Measurements from ENCODE around the gene NT5E. TPM values are rescaled to one million over a fixed set of nuclear protein-coding genes. Genes with fewer than 3 reads are reported as not detected.

The NT5E gene
- total RNA-seq, 2 experiments from 2014 or later: not detected

DNA sequence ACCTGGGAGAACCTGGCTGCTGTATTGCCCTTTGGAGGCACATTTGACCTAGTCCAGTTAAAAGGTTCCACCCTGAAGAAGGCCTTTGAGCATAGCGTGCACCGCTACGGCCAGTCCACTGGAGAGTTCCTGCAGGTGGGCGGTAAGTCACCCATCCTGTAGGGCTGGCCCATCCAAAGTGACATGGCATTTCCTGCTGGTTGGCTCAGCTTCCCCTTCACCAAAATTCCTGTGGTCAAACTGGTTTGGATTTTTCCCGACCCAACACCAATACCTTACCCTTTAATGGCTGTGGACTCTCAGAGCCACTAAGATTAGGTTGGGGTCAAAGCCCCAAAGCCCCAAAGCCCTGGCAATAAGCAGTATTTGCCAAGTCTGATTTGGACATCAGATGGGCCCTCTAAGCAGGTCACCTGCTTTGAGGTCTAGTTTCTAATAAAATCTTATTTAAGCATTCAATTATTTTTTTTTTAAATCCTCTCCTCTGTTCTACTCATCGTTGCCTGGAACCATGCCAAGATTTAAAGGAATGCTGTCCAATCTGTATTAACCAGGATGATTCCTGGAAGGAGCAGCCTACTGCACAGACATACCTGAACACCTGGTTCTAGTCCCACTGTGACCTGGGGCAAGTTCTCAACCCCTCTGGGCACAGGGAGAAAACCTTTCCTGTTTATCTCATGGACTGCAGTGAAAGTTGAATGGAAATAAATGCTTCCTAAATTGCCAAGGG lies 40.8 kb downstream of the NT5E start:
- no peaks in the 10 kb centered on the region for H3K79me2 ChIP-seq (ENCODE audit: insufficient read depth, low read depth, low read length)
- ChIA-PET CTCF (ENCODE audit: unreplicated experiment) (interaction anchor here (0.5 kb wide), 1 partner anchor 396 kb away, joined by 3 read pairs; no protein-coding TSS in a partner anchor), POLR2A (interaction anchor here (0.8 kb wide), 1 partner anchor 32 kb away, joined by 3 read pairs; no protein-coding TSS in a partner anchor)
- TF ChIP-seq CTCF (conservative IDR thresholded peaks at IDR 0.05; ENCODE audit: low read length): no peak
- no peak for TF ChIP-seq EZH2phosphoT487 (IDR thresholded peaks at IDR 0.05; ENCODE audit: borderline replicate concordance, low read depth, low read length)
- H3K4me2 ChIP-seq (ENCODE audit: low read length): no peak overlapping the region
- no peak overlapping the region for H3K27ac ChIP-seq (ENCODE audit: low read depth, low read length, poor library complexity, severe bottlenecking)
- no peaks in the 10 kb centered on the region for H3K36me3 ChIP-seq (ENCODE audit: insufficient read depth, low read length)
- no peaks in the 10 kb centered on the region for H4K20me1 ChIP-seq (ENCODE audit: insufficient read depth, low read length)
- H3K9me3 ChIP-seq (ENCODE audit: low read length): no peaks in the 10 kb centered on the region
- no TSS peak for BruUV-seq (replicated peaks)
- intact Hi-C loops (cut with micrococcal nuclease; ENCODE audit: unreplicated experiment): no loop called here
- H2AFZ ChIP-seq (ENCODE audit: low read length): no peak overlapping the region
- H3K4me1 ChIP-seq (ENCODE audit: insufficient read depth, low read length, poor library complexity, severe bottlenecking): no peaks in the 10 kb centered on the region
- DNase-seq (ENCODE audit: low spot score): no peak
- no peaks in the 10 kb centered on the region for H3K9me2 ChIP-seq (ENCODE audit: insufficient read depth, low read length)
- no peak overlapping the region for H3K4me3 ChIP-seq (ENCODE audit: low read depth, low read length, poor library complexity, severe bottlenecking)

- Histone ChIP-seq H3K36me3 (ENCODE audit: insufficient read depth, low read length) (no peaks in the 10 kb centered on the region), H3K27ac (ENCODE audit: low read depth, low read length, poor library complexity, severe bottlenecking) (no peak overlapping the region), H3K4me1 (ENCODE audit: insufficient read depth, low read length, poor library complexity, severe bottlenecking) (no peaks in the 10 kb centered on the region), H3K9me2 (ENCODE audit: insufficient read depth, low read length) (no peaks in the 10 kb centered on the region), H3K9me3 (ENCODE audit: low read length) (no peaks in the 10 kb centered on the region), H3K4me3 (ENCODE audit: low read depth, low read length, poor library complexity, severe bottlenecking) (no peak overlapping the region), H2AFZ (ENCODE audit: low read length) (no peak overlapping the region), H3K79me2 (ENCODE audit: insufficient read depth, low read depth, low read length) (no peaks in the 10 kb centered on the region), H4K20me1 (ENCODE audit: insufficient read depth, low read length) (no peaks in the 10 kb centered on the region), H3K4me2 (ENCODE audit: low read length) (no peak overlapping the region)
- no TSS peak for BruUV-seq (replicated peaks)
- ChIA-PET POLR2A (interaction anchor here (0.6 to 1.1 kb wide), 3 partner anchors 14 to 46 kb away, joined by 3 to 5 read pairs (median 3); no protein-coding TSS in a partner anchor), CTCF (ENCODE audit: unreplicated experiment) (interaction anchor here (1.2 kb wide), 1 partner anchor 11 kb away, joined by 3 read pairs; no protein-coding TSS in a partner anchor)
- no peak for TF ChIP-seq EZH2phosphoT487 (IDR thresholded peaks at IDR 0.05; ENCODE audit: borderline replicate concordance, low read depth, low read length)
- TF ChIP-seq CTCF (conservative IDR thresholded peaks at IDR 0.05; ENCODE audit: low read length): no peak
- DNase-seq (ENCODE audit: low spot score): no peak
- intact Hi-C loops (cut with micrococcal nuclease; ENCODE audit: unreplicated experiment): no loop called here
Measured at GRCh38 chr6:85493389-85493788, 43.5 kb downstream of the NT5E start.
